Liver (tissue), 3 donors: Measurements from ENCODE around the gene BIRC6.
"Not testable (repeated sequence)": the region's sequence is repeated elsewhere in the genome, so short reads cannot be mapped to it uniquely, and the experiment has no call there.

Experiments
- NR2F2 ChIP-seq: IDR thresholded peaks from 2 replicates; pipeline ENCODE4 v1.6.1; 2016; ENCODE audit warnings: antibody characterized with exemption
- YY1 ChIP-seq: IDR thresholded peaks from 2 replicates; pipeline ENCODE4 v1.6.1; 2016; ENCODE audit warnings: antibody characterized with exemption, mild to moderate bottlenecking
- TF ChIP-seq, protein P1 (sequence below): fragments of 150-350 bp; IDR thresholded peaks from 2 replicates; pipeline ENCODE4 v1.5.1; 2017; ENCODE audit warnings: improper control_type of control experiment, low read depth, low read length; ENCODE audit not compliant: missing input control
- TF ChIP-seq, protein P2 (sequence below): IDR thresholded peaks from 2 replicates; pipeline ENCODE4 v1.6.1; 2016; ENCODE audit warnings: antibody characterized with exemption, mild to moderate bottlenecking
- donor health status: healthy.
- donor health status: healthy.

DNA sequence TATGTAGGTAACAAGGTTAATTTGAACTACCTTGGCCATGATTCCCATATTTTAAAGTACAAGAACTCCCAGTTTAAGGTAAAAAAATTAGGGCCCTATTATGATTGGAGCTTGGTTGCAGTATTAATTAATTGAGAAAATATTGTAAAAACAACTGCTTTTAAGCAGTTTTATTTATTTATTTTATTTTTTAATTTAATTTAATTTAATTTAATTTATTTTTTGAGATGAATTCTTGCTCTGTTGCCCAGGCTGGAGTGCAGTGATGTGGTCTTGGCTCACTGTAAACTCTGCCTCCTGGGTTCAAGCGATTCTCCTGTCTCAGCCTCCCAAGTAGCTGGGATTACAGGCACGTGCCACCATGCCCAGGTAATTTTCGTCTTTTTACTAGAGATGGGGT, 8.9 kb downstream of the BIRC6 start:
- TF ChIP-seq, protein P1, sequence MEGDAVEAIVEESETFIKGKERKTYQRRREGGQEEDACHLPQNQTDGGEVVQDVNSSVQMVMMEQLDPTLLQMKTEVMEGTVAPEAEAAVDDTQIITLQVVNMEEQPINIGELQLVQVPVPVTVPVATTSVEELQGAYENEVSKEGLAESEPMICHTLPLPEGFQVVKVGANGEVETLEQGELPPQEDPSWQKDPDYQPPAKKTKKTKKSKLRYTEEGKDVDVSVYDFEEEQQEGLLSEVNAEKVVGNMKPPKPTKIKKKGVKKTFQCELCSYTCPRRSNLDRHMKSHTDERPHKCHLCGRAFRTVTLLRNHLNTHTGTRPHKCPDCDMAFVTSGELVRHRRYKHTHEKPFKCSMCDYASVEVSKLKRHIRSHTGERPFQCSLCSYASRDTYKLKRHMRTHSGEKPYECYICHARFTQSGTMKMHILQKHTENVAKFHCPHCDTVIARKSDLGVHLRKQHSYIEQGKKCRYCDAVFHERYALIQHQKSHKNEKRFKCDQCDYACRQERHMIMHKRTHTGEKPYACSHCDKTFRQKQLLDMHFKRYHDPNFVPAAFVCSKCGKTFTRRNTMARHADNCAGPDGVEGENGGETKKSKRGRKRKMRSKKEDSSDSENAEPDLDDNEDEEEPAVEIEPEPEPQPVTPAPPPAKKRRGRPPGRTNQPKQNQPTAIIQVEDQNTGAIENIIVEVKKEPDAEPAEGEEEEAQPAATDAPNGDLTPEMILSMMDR: not testable (repeated sequence)
- TF ChIP-seq YY1, NR2F2: not testable (repeated sequence)
- TF ChIP-seq, protein P2, sequence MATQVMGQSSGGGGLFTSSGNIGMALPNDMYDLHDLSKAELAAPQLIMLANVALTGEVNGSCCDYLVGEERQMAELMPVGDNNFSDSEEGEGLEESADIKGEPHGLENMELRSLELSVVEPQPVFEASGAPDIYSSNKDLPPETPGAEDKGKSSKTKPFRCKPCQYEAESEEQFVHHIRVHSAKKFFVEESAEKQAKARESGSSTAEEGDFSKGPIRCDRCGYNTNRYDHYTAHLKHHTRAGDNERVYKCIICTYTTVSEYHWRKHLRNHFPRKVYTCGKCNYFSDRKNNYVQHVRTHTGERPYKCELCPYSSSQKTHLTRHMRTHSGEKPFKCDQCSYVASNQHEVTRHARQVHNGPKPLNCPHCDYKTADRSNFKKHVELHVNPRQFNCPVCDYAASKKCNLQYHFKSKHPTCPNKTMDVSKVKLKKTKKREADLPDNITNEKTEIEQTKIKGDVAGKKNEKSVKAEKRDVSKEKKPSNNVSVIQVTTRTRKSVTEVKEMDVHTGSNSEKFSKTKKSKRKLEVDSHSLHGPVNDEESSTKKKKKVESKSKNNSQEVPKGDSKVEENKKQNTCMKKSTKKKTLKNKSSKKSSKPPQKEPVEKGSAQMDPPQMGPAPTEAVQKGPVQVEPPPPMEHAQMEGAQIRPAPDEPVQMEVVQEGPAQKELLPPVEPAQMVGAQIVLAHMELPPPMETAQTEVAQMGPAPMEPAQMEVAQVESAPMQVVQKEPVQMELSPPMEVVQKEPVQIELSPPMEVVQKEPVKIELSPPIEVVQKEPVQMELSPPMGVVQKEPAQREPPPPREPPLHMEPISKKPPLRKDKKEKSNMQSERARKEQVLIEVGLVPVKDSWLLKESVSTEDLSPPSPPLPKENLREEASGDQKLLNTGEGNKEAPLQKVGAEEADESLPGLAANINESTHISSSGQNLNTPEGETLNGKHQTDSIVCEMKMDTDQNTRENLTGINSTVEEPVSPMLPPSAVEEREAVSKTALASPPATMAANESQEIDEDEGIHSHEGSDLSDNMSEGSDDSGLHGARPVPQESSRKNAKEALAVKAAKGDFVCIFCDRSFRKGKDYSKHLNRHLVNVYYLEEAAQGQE: not testable (repeated sequence)
